Activated CD8-positive, alpha-beta memory T cell treated with anti-CD3 and anti-CD28 coated beads for 48 hours (primary cell): ENCODE results near the gene ZNF761.

Experiments
- DNase-seq, 3 experiments: peaks; one replicate each; pipeline ENCODE4 v3.0.0-alpha.2; 2020; ENCODE audit warnings: low read depth in 2 of 3, low spot score in 2 of 3

ZNF761 gene

GRCh38 chr19:53506728-53507127 lies 74.9 kb downstream of the ZNF761 start:
- no peak for DNase-seq
